K562 (cell line): ENCODE data around the gene RAB31. TPM values are rescaled to one million over a fixed set of nuclear protein-coding genes. Genes with fewer than 3 reads are reported as not detected.
A peak's percentile ranks its signal among the peaks of the same experiment; 100 is the strongest.

Experiments used
- BRCA1 ChIP-seq, 2 experiments: fragments of 450-650 bp in 1 of 2; sonication (generic) in 1 of 2; formaldehyde crosslinking in 1 of 2; IDR thresholded peaks; 2 replicates each; pipeline versions ENCODE4 v1.5.0 to v1.6.1; 2017 to 2020; ENCODE audit warnings: mild to moderate bottlenecking in 1 of 2, missing genetic modification reagents in 1 of 2
- DMBX1 ChIP-seq: fragments of 250-450 bp; sonication (Bioruptor Pico); IDR thresholded peaks from 2 replicates; pipeline ENCODE4 v1.8.0; 2022; ENCODE audit warnings: inconsistent platforms, mild to moderate bottlenecking, moderate library complexity, borderline replicate concordance
- GABPB1 ChIP-seq: sonication (generic); formaldehyde crosslinking; IDR thresholded peaks from 2 replicates; pipeline ENCODE4 v1.8.0; 2022; ENCODE audit warnings: mild to moderate bottlenecking, missing genetic modification reagents
- KLF16 ChIP-seq: IDR thresholded peaks from 2 replicates; pipeline ENCODE4 v1.6.1; 2016; ENCODE audit warnings: antibody characterized with exemption
- MAZ ChIP-seq, 2 experiments: fragments of 450-650 bp in 1 of 2; sonication (generic) in 1 of 2; formaldehyde crosslinking; IDR thresholded peaks in 1 of 2; conservative IDR thresholded peaks in 1 of 2; 2 replicates each; pipeline versions ENCODE4 v1.4.0 to v1.5.0; 2020; ENCODE audit warnings: mild to moderate bottlenecking in 1 of 2, missing genetic modification reagents in 1 of 2
- NCOA4 ChIP-seq: fragments of 450-650 bp; IDR thresholded peaks from 2 replicates; pipeline ENCODE4 v1.6.1; 2018; ENCODE audit warnings: mild to moderate bottlenecking; ENCODE audit not compliant: partially characterized antibody
- NR3C1 ChIP-seq: sonication (generic); formaldehyde crosslinking; IDR thresholded peaks from 2 replicates; pipeline ENCODE4 v1.8.1; 2022; ENCODE audit warnings: missing genetic modification reagents
- PRPF4 ChIP-seq: fragments of 200-400 bp; formaldehyde crosslinking; IDR thresholded peaks from one replicate; pipeline ENCODE4 v1.6.1; 2017; ENCODE audit warnings: low read length, low read depth, mild to moderate bottlenecking; ENCODE audit not compliant: insufficient read depth, poor library complexity, severe bottlenecking
- SMAD3 ChIP-seq: fragments of 450-650 bp; formaldehyde crosslinking; conservative IDR thresholded peaks from 2 replicates; pipeline ENCODE4 v1.4.0; 2020; ENCODE audit warnings: mild to moderate bottlenecking
- SMARCA4 ChIP-seq: fragments of 450-650 bp; IDR thresholded peaks from 2 replicates; pipeline ENCODE4 v1.6.1; 2016
- SP1 ChIP-seq: sonication (generic); formaldehyde crosslinking; IDR thresholded peaks from 2 replicates; pipeline ENCODE4 v1.8.1; 2022; ENCODE audit warnings: mild to moderate bottlenecking, missing genetic modification reagents
- TCF7 ChIP-seq: sonication (generic); IDR thresholded peaks from 2 replicates; pipeline ENCODE4 v1.6.1; 2016; ENCODE audit warnings: antibody characterized with exemption, borderline replicate concordance
- ZC3H4 ChIP-seq: sonication (generic); formaldehyde crosslinking; IDR thresholded peaks from 2 replicates; pipeline ENCODE4 v1.9.0; 2021; ENCODE audit warnings: missing genetic modification reagents, borderline replicate concordance
- ZNF175 ChIP-seq: fragments of 200-800 bp; sonication (Bioruptor generic); IDR thresholded peaks from 2 replicates; pipeline ENCODE4 v1.6.1; 2016; ENCODE audit warnings: low read depth, mild to moderate bottlenecking, missing genetic modification characterization, missing compliant biosample characterization
- ZNF24 ChIP-seq: fragments of 450-650 bp; IDR thresholded peaks from 2 replicates; pipeline ENCODE4 v1.6.1; 2016
- ZNF253 ChIP-seq: fragments of 250-450 bp; sonication (Bioruptor Pico); conservative IDR thresholded peaks from 2 replicates; pipeline ENCODE4 v1.6.1; 2021; ENCODE audit warnings: mild to moderate bottlenecking
- ZNF347 ChIP-seq: fragments of 450-650 bp; formaldehyde crosslinking; IDR thresholded peaks from 2 replicates; pipeline ENCODE4 v1.4.0; 2020; ENCODE audit warnings: low read depth, mild to moderate bottlenecking, moderate library complexity
- ZNF41 ChIP-seq: fragments of 250-450 bp; sonication (Bioruptor Pico); conservative IDR thresholded peaks from 2 replicates; pipeline ENCODE4 v1.4.0; 2020; ENCODE audit warnings: mild to moderate bottlenecking
- ZNF507 ChIP-seq: conservative IDR thresholded peaks from 2 replicates; pipeline ENCODE4 v1.6.1; 2017; ENCODE audit warnings: missing genetic modification characterization, missing compliant biosample characterization
- ZZZ3 ChIP-seq: fragments of 450-650 bp; IDR thresholded peaks from 2 replicates; pipeline ENCODE4 v1.6.1; 2016; ENCODE audit warnings: antibody characterized with exemption, mild to moderate bottlenecking, moderate library complexity
- polyA plus RNA-seq, 8 experiments: library from polyadenylated mRNA; depleted of rRNA in 4 of 8; stranded (reverse) in 5 of 8; unstranded in 3 of 8; fragments of >200 nt; fragmentation: Nextera tagmentation in 2 of 8; fragmentation: Illumina TruSeq in 1 of 8; extraction: Ambion mirVana in 2 of 8; extraction: Trizol in 1 of 8; gene quantifications; 2 replicates each; pipeline versions ENCODE4 v1.2.1 to v1.2.3, GENCODE V29; 2011 to 2014; ENCODE audit warnings: inconsistent platforms in 1 of 8, missing spikeins in 1 of 8
- total RNA-seq, 7 experiments: library from RNA; depleted of rRNA in 6 of 7; stranded (reverse); fragments of >200 nt in 6 of 7; fragmentation: Illumina TruSeq in 2 of 7; extraction: Trizol in 2 of 7; gene quantifications; 2 replicates each; pipeline versions ENCODE4 v1.2.1 to v1.2.3, GENCODE V29; 2011 to 2021; ENCODE audit warnings: low replicate concordance in 1 of 7
- TF ChIP-seq, protein P1 (sequence below): fragments of 450-650 bp; IDR thresholded peaks from 2 replicates; pipeline ENCODE4 v1.6.1; 2014; ENCODE audit warnings: low read depth, mild to moderate bottlenecking, moderate library complexity, borderline replicate concordance
- TF ChIP-seq, protein P2 (sequence below): sonication (generic); formaldehyde crosslinking; IDR thresholded peaks from 2 replicates; pipeline ENCODE4 v1.8.0; 2022; ENCODE audit warnings: missing genetic modification reagents, mild to moderate bottlenecking, borderline replicate concordance
- TF ChIP-seq, protein P3 (sequence below): IDR thresholded peaks from 2 replicates; pipeline ENCODE4 v1.6.1; 2014; ENCODE audit warnings: antibody characterized with exemption
- TF ChIP-seq, protein P4 (sequence below): fragments of 200-800 bp; sonication (Bioruptor generic); IDR thresholded peaks from 2 replicates; pipeline ENCODE4 v1.6.1; 2017; ENCODE audit warnings: missing genetic modification characterization, missing compliant biosample characterization

The RAB31 gene
- total and polyA plus RNA-seq, 9 of the 15 experiments (the other 6 are each of a cell fraction or from before 2014, with no cell fraction given) = 20.7 to 70.4 (median 41.3) TPM

DNA sequence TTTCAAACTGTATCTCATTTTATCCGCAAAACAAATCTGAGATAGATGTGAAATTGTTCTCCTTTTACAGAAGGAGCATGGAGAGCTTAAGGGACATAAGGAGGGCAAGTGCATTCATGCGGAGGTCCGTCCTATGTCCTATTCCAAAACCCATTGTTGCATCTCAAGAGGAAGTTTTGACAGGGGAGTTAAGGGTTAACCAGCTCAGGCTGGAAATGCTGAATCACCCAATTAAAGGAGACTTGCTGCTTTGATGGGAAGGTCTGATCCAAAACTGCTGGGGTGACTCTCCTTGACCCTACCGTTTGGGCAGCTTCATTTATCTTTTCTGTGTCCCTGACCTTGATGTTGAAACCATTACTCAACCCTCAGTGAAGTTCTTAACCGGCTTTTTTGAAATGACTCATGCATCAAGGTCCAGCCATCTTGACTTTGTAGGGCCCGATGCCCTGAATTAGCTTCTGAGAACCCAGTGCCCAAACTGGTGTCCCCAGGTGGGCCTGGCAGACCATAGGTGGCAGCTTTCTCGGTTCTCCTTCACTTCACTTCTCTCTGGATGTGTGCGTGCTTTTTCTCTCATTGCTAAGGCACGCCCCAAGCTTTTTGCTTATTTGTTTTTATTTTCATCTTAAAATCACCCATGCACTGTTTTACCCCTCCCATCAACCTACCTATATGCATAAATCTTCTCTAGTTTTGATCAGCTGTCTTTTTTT, 161.8 kb downstream of the RAB31 start (continued):
- TF ChIP-seq, protein P1, sequence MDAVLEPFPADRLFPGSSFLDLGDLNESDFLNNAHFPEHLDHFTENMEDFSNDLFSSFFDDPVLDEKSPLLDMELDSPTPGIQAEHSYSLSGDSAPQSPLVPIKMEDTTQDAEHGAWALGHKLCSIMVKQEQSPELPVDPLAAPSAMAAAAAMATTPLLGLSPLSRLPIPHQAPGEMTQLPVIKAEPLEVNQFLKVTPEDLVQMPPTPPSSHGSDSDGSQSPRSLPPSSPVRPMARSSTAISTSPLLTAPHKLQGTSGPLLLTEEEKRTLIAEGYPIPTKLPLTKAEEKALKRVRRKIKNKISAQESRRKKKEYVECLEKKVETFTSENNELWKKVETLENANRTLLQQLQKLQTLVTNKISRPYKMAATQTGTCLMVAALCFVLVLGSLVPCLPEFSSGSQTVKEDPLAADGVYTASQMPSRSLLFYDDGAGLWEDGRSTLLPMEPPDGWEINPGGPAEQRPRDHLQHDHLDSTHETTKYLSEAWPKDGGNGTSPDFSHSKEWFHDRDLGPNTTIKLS = no peak
- TF ChIP-seq SMAD3 (CRISPR knock-in tag) = peak; percentile 50; the same call in 1 of the 2 replicates
- TF ChIP-seq DMBX1 = peak; percentile 92
- no peak for TF ChIP-seq ZNF347 (CRISPR knock-in tag)
- TF ChIP-seq ZNF41 = 0 out of 2 replicates have a peak, but pooled peaks have one; percentile 47
- no peak for TF ChIP-seq ZNF253 (CRISPR knock-in tag)
- no peak for TF ChIP-seq SMARCA4
- TF ChIP-seq ZNF175 = peak; percentile 92
- TF ChIP-seq SP1 (CRISPR knock-in tag) = peak; percentile 62; the same call in 1 of the 2 replicates
- no peak for TF ChIP-seq TCF7
- TF ChIP-seq ZNF507 = no peak
- no peak for TF ChIP-seq ZC3H4 (CRISPR knock-in tag)
- peak; percentile 8 for TF ChIP-seq NCOA4
- TF ChIP-seq, protein P2, sequence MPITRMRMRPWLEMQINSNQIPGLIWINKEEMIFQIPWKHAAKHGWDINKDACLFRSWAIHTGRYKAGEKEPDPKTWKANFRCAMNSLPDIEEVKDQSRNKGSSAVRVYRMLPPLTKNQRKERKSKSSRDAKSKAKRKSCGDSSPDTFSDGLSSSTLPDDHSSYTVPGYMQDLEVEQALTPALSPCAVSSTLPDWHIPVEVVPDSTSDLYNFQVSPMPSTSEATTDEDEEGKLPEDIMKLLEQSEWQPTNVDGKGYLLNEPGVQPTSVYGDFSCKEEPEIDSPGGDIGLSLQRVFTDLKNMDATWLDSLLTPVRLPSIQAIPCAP (CRISPR knock-in tag) = no peak
- no peak for TF ChIP-seq ZZZ3
- TF ChIP-seq BRCA1 (IDR thresholded peaks at IDR 0.05) = no peak
- TF ChIP-seq BRCA1 (CRISPR knock-in tag; IDR thresholded peaks at IDR 0.05) = no peak
- TF ChIP-seq MAZ (CRISPR knock-in tag; conservative IDR thresholded peaks at IDR 0.05 in 1 of 2, IDR thresholded peaks at IDR 0.05 in 1 of 2) = peak; percentile 28 to 43; a peak in 3 of 4 replicates
- TF ChIP-seq PRPF4 = no peak
- TF ChIP-seq KLF16 = peak; percentile 56; the same call in 1 of the 2 replicates
- TF ChIP-seq NR3C1 (CRISPR knock-in tag) = no peak
- TF ChIP-seq GABPB1 (CRISPR knock-in tag) = no peak
- no peak for TF ChIP-seq ZNF24
- TF ChIP-seq, protein P3, sequence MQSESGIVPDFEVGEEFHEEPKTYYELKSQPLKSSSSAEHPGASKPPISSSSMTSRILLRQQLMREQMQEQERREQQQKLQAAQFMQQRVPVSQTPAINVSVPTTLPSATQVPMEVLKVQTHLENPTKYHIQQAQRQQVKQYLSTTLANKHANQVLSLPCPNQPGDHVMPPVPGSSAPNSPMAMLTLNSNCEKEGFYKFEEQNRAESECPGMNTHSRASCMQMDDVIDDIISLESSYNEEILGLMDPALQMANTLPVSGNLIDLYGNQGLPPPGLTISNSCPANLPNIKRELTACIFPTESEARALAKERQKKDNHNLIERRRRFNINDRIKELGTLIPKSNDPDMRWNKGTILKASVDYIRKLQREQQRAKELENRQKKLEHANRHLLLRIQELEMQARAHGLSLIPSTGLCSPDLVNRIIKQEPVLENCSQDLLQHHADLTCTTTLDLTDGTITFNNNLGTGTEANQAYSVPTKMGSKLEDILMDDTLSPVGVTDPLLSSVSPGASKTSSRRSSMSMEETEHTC = no peak
- TF ChIP-seq, protein P4, sequence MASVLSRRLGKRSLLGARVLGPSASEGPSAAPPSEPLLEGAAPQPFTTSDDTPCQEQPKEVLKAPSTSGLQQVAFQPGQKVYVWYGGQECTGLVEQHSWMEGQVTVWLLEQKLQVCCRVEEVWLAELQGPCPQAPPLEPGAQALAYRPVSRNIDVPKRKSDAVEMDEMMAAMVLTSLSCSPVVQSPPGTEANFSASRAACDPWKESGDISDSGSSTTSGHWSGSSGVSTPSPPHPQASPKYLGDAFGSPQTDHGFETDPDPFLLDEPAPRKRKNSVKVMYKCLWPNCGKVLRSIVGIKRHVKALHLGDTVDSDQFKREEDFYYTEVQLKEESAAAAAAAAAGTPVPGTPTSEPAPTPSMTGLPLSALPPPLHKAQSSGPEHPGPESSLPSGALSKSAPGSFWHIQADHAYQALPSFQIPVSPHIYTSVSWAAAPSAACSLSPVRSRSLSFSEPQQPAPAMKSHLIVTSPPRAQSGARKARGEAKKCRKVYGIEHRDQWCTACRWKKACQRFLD (CRISPR knock-in tag) = no peak
